H1 (cell line): ENCODE measurements around the gene NACAD.

Source experiments
- BRCA1 ChIP-seq: IDR thresholded peaks from 2 replicates; pipeline ENCODE4 v1.6.1; 2012; ENCODE audit warnings: low read depth, low read length, improper control_type of control experiment
- CHD2 ChIP-seq: IDR thresholded peaks from 2 replicates; pipeline ENCODE4 v1.6.1; 2012; ENCODE audit warnings: low read length, improper control_type of control experiment
- EP300 ChIP-seq, 2 experiments: IDR thresholded peaks; 1 replicate in 1 of 2; 2 replicates in 1 of 2; pipeline ENCODE4 v1.6.1; 2011 to 2012; ENCODE audit warnings: low read depth in 2 of 2, low read length in 2 of 2, mild to moderate bottlenecking in 2 of 2, borderline replicate concordance in 1 of 2, inconsistent platforms in 1 of 2, moderate library complexity in 1 of 2
- GABPA ChIP-seq: IDR thresholded peaks from 2 replicates; pipeline ENCODE4 v1.6.1; 2011; ENCODE audit warnings: mild to moderate bottlenecking, low read length, moderate library complexity, borderline replicate concordance; ENCODE audit not compliant: insufficient read depth
- KDM5A ChIP-seq: fragments of 200-600 bp; IDR thresholded peaks from 2 replicates; pipeline ENCODE4 v1.7.1; 2012; ENCODE audit warnings: mild to moderate bottlenecking, low read length, inconsistent platforms, mixed read lengths
- POLR2A ChIP-seq, 2 experiments: IDR thresholded peaks; 1 replicate in 1 of 2; 2 replicates in 1 of 2; pipeline ENCODE4 v1.6.1; 2011; ENCODE audit warnings: low read depth in 2 of 2, low read length in 2 of 2, mild to moderate bottlenecking in 2 of 2; ENCODE audit errors: control extremely low read depth in 1 of 2
- SIRT6 ChIP-seq: IDR thresholded peaks from one replicate; pipeline ENCODE4 v1.7.1; 2012; ENCODE audit warnings: low read length, inconsistent platforms
- TF ChIP-seq, protein P1 (sequence below), 3 experiments: IDR thresholded peaks; 1 replicate in 2 of 3; 2 replicates in 1 of 3; pipeline versions ENCODE4 v1.5.1 to v1.6.1; 2011; ENCODE audit warnings: low read length in 3 of 3, mild to moderate bottlenecking in 3 of 3, inconsistent platforms in 2 of 3, low read depth in 1 of 3, moderate library complexity in 1 of 3; ENCODE audit not compliant: insufficient read depth in 1 of 3; ENCODE audit errors: control extremely low read depth in 1 of 3
- TF ChIP-seq, protein P2 (sequence below): IDR thresholded peaks from 2 replicates; pipeline ENCODE4 v1.6.1; 2012; ENCODE audit warnings: low read length, inconsistent platforms
- TF ChIP-seq, protein P3 (sequence below): IDR thresholded peaks from 2 replicates; pipeline ENCODE4 v1.6.1; 2012; ENCODE audit warnings: inconsistent platforms

DNA sequence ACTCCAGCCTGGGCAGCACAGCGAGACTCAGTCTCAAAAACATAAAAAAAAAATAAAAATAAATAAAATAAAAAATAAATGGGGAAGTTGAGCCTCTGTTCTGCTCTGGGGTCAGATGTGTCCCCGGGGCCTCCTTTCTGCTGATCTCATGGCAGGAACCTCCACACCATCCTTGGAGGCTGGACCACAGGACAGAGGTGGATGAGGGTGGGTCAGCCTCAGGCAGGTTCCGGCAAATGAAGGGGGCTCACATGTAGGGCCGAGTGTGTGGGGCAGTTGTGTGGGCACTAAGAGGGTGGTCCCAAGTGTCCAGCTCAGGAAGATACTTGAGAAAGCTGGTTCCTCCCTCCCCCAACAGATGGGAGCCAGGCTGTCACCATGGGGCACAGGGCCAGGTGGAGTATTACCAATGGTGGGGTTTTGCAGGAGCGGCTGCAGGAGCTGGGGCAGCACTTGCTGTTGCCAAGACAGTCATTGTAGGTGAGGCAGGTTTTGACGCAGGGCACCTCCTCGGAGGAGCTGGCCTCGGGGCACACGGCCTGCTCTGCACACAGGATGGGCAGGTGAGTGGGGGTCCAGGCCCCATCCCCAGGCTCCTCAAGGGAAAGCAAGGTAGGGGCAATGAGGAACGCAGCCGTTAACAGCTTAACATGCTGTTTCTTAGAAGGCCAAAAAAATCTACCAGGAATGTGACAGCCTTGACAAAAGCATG is 36.6 kb upstream of the NACAD start:
- TF ChIP-seq SIRT6 (no peak), BRCA1 (no peak), GABPA (no peak), KDM5A (no peak), POLR2A (IDR thresholded peaks at IDR 0.05; ENCODE audit: control extremely low read depth in 1 of 2, low read depth in 2 of 2, low read length in 2 of 2) (no peak), EP300 (IDR thresholded peaks at IDR 0.05; ENCODE audit: borderline replicate concordance in 1 of 2, low read depth in 2 of 2, low read length in 2 of 2) (no peak), CHD2 (no peak)
- TF ChIP-seq, protein P1, sequence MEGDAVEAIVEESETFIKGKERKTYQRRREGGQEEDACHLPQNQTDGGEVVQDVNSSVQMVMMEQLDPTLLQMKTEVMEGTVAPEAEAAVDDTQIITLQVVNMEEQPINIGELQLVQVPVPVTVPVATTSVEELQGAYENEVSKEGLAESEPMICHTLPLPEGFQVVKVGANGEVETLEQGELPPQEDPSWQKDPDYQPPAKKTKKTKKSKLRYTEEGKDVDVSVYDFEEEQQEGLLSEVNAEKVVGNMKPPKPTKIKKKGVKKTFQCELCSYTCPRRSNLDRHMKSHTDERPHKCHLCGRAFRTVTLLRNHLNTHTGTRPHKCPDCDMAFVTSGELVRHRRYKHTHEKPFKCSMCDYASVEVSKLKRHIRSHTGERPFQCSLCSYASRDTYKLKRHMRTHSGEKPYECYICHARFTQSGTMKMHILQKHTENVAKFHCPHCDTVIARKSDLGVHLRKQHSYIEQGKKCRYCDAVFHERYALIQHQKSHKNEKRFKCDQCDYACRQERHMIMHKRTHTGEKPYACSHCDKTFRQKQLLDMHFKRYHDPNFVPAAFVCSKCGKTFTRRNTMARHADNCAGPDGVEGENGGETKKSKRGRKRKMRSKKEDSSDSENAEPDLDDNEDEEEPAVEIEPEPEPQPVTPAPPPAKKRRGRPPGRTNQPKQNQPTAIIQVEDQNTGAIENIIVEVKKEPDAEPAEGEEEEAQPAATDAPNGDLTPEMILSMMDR (IDR thresholded peaks at IDR 0.05; ENCODE audit: control extremely low read depth in 1 of 3, insufficient read depth in 1 of 3, low read depth in 1 of 3, low read length in 3 of 3): no peak
- TF ChIP-seq, protein P2, sequence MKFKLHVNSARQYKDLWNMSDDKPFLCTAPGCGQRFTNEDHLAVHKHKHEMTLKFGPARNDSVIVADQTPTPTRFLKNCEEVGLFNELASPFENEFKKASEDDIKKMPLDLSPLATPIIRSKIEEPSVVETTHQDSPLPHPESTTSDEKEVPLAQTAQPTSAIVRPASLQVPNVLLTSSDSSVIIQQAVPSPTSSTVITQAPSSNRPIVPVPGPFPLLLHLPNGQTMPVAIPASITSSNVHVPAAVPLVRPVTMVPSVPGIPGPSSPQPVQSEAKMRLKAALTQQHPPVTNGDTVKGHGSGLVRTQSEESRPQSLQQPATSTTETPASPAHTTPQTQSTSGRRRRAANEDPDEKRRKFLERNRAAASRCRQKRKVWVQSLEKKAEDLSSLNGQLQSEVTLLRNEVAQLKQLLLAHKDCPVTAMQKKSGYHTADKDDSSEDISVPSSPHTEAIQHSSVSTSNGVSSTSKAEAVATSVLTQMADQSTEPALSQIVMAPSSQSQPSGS: no peak
- TF ChIP-seq, protein P3, sequence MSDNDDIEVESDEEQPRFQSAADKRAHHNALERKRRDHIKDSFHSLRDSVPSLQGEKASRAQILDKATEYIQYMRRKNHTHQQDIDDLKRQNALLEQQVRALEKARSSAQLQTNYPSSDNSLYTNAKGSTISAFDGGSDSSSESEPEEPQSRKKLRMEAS: no peak
